NCI-H1417 (cell line): ENCODE results near the gene LRFN2.

Experiments used
- DNase-seq, 3 experiments: peaks; one replicate each; lab custom pipeline; 2025; lab: John Stamatoyannopoulos, UW

Gene LRFN2

DNA sequence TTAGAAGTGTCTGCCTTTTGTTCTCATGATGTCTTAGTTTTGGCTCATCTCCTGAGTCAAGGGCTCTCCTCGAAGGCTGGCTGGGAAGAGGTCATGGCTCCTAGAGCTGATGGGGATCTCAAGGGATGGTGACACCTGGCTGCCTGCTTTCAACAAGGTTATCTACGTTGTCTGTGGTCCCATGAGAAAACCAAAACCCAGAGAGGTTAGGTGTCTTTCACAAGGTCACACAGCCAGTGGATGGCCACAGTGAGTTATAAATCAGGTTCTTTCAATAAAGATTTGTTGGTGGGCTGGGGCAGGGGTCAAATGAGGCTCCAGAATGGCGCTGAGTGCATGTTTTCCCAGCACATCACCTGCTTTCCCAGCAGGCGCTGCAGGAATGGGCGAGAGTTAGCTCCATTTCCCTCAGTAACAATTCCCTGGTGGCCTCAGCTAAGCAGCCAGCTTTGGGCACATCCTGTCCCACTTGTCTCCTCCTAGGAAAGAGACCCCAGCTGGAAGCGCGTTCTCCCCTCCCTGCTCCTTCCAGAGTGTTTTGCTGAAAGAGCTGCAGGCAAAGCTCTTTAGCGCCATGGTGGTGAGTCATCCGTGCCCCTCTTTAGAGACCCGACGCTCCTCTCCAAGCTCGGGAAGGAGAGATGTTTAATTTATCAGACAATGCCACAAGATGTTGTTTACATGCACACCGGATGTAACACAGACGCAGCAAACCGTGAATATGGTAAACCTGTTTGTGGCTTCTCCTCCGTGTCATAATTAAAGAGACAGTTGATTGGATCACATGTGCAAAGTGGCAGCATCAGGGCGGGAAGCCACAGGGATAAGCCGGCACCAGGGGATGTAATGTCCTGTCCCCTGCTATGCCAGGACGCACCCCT is 109.7 kb downstream of the LRFN2 start:
- peak; percentile 52 to 79 (median 56) for DNase-seq

DNA sequence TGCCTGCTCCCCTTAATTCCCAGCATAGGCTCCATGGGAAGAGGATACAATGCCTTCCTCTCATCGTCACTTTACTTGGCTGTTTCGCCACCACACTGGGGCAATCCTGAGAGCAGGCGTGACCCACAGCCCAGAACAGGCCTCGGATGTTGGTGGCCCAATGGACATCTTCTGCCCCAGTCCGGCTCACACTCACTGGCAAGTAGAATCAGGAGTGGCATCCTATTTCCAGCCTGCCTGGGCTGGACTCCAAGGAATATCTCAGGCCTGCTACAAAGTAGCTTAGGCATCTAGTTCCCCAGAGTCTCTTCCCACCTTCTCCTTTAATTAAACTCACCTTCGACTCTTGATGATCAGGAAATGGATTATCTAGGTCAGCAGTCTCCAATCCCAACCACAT is 110.5 kb downstream of the LRFN2 start:
- no peak for DNase-seq

DNA sequence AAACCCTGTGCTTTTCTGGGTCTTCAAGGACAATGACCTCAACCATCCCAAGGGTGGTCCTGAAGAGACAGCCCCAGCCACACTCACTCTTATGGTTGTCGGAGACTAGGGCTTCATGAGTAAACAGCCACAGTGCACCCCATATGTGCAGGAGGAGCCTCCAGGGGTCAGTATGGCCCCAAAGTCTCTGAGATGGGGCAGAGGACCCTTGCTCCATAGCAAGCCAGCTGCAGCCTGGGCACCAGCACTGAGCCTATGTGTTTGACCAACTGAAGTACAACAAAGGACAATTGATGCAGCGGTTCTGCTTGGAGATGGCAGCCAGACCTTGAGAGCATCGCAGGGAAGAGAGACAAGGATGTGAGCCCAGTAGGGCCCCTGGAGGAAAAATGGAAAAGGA is 112.2 kb downstream of the LRFN2 start:
- DNase-seq: no peak

DNA sequence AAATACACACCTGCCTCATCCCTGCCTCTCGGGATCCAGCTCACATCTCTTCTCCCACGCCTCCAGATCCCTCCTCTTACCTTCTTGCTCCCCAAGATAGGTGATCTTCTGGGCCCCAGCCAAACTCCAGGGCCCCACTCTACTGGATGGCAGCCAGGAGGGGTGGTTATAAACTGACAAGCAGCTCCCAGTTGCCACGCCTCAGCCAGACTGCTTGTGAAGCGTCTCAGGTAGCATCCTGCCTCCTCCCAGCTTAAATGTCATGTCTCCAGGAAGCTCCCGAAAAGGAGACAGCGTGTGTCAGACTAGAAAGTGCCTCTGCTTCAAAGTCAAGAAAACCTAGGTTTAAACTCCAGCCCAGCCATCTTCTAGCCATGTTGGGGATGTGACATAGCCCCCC is 114.1 kb downstream of the LRFN2 start:
- DNase-seq: peak in 1 of 3 experiments; percentile 55

DNA sequence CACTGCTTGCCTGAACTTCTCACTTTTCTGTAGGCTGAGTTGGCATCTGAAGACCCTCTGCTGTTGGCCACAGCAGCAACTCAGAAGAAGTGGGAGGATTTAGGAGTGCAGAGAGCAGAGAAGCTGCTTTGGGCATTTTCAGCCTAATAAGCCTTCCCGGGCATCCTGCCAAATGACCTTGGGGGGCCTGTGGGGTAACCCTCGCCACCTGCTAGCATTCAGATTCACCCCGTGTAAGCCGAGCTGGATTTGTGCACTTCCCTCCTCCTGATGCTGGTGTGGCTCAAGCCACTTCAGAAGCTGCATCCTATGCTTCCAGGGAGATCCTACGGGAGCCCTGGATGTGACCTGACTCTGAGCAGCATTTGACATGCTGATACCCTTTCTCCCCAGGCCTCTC is 114.8 kb downstream of the LRFN2 start:
- DNase-seq: peak; percentile 49 to 89 (median 69)

DNA sequence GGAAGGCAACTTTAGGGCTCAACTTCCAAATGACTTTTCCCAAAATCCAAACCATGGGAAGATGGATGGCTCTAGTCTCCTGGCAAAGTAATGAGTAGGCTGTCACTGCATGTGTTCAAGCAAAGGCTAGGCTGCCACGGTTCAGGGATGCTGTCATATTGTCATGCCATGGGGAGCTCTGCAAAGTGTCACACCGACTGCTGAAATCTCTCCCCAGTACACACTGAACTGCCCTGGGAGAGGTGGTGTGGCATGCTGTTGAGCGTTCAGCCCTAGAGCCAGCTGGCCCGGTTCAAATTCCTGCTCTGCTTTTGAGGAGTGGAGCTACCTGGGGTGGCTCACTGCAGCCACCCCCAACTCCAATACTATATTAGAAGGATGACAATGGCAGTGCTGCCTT is 115.9 kb downstream of the LRFN2 start:
- no peak for DNase-seq

DNA sequence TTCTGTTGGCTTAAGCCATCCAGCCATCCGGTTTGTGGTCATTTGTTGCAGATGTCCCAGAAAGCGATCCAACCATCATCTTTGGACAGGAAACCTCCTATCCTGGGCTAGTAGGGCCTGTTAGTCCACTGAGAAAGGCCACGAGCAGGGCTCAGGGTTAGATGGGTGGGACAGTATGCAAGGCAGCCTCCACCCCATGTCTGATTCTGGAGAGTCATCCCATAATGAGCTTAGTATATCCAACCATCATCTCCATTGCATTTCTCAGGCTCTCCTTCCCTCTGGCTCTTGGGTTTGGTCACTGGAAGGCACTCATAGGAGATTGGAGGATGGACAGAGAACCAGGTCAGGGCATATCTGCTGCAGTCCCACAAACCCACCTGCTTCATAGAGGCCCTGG is 117.8 kb downstream of the LRFN2 start:
- no peak for DNase-seq

DNA sequence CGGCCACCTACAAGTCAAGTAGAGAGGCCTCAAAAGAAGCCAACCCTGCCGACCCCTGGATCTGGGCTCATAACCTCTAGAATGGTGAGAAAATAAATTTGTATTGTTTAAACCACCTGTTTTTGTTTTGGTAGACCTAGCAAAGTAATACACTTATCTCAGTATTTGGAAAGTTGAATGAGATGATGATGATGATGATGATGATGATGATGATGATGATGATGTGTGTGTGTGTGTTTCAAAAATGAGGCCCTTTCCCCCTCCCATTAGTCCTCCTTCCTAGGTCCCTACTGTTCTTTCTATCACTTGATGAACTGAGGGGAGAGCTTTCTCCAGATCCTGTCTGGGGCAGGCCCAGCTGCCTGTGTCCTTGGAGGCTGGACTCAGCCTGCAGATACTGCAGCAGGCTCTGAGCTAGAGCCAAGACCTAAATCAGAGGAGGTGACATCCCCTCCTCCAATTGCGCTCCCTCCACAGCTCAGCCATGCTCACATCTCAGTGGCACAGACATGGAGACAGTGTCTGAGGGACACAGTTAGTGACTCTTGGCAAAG is 120.1 kb downstream of the LRFN2 start:
- no peak for DNase-seq

DNA sequence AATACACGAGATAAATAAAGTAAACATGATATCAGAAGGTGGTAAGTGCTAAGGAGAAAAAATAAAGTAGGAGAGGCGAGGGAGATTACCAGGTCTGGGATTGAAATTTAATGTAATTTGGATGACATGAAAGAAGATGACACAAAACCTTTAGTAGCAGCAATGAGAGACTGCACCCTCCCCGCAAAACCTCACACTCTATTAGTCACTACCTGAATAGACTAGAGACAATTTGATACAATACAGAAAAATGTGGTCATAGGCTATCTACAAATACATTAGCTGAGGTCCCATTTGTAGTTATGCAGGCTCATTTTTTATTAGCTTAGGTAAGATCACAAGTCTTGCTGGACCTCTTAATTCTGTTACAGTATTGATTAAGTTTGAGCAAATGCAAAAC is 125.5 kb downstream of the LRFN2 start:
- no peak for DNase-seq

DNA sequence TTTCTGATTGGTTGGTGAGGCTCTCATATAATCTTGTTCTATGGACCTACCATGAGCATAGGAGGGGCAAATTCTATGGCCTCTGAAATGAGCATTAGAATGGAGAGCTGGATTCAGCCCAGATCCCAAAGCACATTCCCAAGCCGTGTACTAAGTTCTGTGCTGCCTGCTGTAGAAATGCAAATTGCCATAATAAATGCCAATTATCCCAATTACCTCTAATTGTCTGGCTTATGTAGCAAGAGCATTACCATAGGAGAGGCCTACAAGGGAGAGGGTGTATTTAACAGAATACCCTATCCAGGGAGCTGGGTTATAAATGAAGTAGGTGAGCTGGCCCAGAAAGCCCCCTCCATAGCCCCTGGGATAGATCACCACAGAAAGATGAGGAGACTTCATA is 126.8 kb downstream of the LRFN2 start:
- peak in 1 of 3 experiments; percentile 18 for DNase-seq

DNA sequence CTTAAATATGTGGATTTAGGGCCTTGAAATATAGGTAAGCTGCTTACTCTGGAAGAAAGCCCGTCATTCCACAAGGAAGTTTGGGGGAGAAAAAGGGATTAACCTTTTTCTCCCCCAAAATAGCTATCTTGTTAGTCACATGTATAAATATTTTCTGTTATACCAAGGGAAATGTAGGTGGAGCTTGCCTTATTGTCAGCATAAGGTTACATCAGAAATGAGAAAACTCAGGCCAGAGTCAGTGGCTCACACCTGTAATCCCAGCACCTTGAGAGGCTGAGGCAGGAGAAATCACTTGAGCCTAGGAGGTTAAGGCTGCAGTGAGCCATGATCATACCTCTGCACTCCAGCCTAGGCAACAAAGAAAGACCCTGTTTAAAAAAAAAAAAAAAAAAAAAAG is 129.9 kb downstream of the LRFN2 start:
- no peak for DNase-seq

DNA sequence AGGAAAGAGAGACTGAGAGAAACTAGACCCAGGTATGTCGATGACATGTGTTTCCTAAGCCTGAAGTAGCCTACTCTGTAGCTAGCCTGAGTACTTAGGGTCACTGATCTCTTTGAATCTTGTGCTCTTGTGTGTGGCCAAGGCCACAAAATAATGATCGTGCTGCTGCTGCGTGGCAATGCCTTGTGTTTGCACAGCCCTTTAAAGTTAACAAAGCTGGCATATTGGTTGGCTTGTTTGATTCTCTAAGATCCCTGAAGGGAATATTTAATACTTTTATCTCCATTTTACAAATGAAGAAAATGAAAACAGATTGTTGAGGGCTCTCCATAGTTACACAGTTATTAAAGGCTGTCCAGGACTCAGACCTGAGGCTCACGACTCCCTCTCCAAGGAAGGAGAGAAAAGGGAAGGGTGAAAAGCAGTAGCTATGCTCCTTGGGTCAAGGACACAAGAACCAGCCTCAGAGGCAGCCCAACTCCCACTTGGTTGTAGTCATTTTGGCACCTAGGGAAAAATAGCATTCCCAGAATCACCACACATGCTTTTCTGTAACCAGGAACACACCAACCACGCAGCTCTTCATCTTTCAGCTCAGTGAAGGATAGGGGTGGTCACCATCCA is 130.7 kb downstream of the LRFN2 start:
- DNase-seq: no peak

DNA sequence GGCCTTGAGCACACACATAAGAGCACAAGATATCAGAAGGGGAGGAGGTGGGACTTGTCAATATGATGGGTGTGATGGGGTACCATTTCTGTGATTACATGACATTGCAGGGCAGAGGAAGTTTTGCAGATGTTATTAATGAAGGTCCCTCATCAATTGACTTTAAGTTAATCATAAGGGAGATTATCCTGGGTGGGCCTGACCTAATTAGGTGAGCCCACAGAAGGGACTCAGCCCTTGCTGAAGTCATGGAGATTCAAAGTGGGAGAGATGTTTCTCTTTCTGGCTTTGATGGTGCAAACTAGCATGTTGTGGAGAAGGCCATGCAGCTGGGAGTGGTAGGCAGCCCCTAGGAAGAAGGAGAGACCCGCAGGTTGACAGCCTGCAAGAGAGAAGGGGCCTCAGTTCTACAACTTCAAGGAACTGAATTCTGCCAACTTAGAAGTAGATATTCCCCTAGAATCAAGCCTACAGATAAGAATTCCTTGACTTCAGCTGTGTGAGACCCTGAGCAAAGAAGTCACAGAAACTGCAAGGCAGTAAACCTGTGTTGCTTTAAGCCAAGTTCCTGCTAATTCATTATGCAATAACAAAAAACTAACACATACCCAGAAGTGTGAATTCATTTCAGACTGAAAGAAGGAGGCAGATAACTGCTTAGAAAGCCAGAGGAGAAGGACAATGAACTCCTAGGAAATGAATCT is 131.3 kb downstream of the LRFN2 start:
- no peak for DNase-seq

DNA sequence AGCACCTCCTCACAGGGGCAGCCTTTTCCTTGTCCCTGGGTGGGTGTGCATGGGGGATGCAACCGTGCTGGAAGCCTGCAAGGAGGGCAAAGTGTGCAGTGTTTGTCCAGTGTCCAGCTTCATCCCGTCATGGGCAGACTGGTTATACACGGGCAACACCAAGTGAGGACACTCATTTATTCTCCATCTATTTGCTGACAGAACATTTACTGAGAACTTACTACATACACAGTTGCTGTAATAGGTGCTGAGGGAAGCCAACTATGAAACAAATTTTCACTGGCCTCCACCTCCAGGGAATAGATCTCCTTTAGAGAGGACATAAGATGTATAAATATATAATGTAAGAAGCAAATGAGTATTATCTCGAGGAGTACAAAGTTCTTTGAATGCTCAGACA is 136.7 kb downstream of the LRFN2 start:
- no peak for DNase-seq

DNA sequence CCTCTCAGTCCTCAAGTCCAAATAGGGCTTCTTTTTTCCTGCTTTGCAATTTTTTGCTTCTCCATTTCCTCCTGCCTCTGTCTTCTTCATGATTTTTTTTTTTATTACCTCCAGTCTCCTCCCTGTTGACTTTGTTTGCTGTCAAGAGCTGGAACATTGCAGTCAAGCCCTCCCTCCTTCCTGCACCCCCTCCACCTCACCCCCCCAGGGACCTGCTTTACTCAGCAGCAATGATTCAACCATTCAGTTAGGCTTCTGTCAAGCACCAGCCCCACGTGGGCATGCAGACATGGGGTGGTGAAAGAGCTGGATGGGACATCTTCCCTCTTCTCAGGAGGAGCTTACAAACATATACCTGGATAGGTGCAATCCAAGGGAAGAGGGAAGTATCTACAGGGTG is 142.4 kb downstream of the LRFN2 start:
- DNase-seq: peak in 1 of 3 experiments; percentile 14

DNA sequence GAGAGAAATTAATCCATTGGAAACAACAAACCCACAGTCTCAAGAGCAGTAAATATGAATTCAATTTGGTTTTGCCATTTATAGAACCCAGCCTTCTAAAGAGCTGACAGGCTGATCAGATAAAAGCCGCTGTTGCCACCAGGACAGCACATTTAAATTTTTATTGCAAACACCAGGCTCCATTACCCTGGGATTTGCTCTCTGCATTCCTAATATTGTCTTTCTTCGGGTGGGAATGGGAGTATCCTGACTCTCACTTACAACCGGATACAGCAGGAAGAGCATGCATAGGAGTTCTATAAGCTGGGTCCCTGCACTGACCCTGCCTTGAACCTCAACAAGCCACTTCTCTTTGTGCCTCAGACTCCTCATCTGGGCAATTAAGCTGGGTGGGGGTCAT is 142.9 kb downstream of the LRFN2 start:
- no peak for DNase-seq

DNA sequence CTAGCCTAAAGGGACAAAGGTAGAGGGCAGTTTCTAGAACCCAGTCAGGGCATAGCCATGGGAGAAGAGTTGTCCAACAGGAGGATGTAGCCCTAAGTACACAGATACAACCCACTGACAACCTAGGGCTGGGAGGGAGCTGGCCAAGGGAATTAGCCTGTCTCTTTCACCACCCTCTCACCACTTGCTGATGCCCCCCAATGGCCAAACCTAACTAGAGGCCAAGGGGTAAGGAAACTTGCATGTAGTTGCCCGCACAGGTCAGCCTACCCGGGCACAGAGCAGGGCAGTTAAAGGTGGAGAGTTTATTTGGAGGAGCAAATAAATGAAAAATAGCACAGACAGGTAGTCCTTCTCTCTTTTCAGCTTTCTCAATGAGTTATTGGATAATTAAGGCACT is 143.3 kb downstream of the LRFN2 start:
- no peak for DNase-seq

DNA sequence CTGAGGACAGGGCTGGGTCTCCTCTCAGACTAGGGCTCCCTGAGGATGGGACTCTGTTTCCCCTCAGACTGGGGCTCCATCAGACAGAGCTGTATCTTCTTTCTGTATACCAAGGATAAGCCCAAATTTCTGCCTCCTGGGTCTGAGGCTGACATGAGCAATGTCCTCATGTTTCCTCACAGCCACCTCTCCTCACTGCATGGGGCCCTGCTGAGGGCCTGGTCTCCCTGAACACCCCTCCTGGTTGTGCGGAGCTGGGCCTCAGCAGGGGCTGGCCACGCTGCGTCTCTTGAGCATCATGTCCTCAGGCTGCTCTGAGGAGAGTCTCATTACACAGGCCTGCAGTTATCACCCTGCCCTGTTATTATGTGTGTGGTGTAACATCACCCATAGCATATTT is 144.6 kb downstream of the LRFN2 start:
- DNase-seq: peak in 2 of 3 experiments; percentile 27 to 62

DNA sequence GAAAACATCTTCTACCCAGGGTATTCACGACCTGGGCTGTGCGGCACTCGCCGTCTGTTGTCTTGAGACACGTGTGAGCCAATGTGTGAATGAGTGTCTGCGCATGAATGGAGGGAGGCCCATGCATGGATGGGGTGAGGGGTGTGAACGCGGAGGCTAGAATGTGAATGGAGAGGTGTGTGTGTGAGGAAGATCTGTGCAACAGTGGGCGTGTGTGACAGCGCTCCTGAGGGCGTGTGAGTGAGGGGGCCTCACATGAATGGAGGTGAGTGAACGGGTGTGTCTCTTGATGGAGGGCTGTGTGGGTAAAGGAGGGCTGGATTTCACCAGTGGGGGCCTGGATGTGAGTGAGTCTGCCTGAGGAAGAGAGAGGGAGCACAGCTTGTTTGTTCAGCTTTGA is 146.0 kb downstream of the LRFN2 start:
- peak in 1 of 3 experiments; percentile 11 for DNase-seq

DNA sequence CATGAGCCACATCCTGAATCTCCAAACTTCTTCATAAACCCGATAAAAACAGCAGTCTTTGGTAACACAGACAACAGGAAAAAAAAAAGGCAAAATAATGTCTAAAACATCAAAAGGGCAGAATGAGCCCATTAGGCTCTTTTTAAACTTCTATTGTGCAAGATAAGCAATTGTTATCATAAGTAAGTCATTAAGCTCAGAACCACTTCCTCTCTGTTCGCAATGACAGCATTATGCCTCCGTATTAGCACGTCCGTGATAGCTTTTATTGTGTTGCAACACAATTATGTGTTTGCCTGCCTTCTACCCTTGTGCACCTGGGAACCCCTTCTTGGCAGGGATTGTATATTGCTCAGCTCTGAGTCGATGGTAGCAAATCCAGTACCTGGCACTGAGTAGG is 147.1 kb downstream of the LRFN2 start:
- peak in 1 of 3 experiments; percentile 40 for DNase-seq

DNA sequence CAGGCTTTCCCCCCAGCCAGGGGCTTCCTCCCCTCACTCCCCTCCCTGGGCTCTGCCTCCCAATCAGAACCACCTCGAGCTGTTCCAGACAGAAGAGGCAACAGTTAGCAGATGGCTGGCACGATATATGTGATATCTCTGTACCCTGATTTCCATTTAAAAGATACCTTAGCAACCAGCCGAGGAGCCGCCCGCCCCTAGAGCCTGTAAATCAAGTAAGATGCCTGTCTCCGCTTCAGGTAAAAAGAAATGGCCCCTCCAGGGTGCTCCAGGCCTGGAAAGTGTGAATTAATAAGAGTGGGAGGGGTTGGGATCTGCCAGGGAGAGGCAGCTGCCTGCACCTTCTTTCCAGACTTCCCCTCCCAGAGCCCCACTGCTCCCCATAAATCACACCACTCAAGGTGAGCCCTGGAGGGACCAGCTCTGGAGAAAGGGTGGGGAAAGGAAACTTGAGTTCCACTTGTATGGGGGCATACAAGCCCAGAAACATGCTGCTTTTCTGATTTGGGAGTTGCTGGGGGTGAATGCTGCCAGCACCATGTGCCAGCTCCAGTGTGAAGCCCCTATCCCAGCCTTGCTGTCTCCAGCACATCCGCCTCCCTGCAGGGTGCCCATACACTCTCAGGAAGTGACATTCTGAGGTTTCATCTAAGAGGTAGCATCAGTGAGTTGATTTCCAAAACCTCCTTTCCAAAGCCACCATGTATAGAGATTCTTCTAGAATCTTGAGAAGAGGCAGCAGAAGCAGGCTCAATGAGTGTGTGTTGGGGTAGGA is 148.0 kb downstream of the LRFN2 start:
- DNase-seq: peak; percentile 36 to 73 (median 57)
